ENCODE measurements around the gene SP1. TPM values are rescaled to one million over a fixed set of nuclear protein-coding genes. Genes with fewer than 3 reads are reported as not detected.

SP1 gene
- total RNA-seq, 1 donor from 2014 or later, result 27.4 TPM

- no peak overlapping the region for H3K27ac ChIP-seq (replicated peaks)
- no peaks in the 10 kb centered on the region for H3K4me1 ChIP-seq
- H3K27me3 ChIP-seq (ENCODE audit: low read depth), result peaks cover 78% of the 10 kb centered on the region
- intact Hi-C loops (cut with micrococcal nuclease), result no loop called here
- H3K36me3 ChIP-seq, result no peaks in the 10 kb centered on the region
- DNase-seq, result no peak
- TF ChIP-seq CTCF (IDR thresholded peaks at IDR 0.05; ENCODE audit: borderline replicate concordance), result no peak
- H3K9me3 ChIP-seq (replicated peaks), result no peaks in the 10 kb centered on the region
- H3K4me3 ChIP-seq, result no peak overlapping the region
Measured at GRCh38 chr12:53334822-53335221, 45.2 kb upstream of the SP1 start.

GRCh38 chr12:53336181-53336681 is 43.7 kb upstream of the SP1 start, which contains the start of gene SP7:
Gene SP7, minus strand, starts transcription at chr12:53336354. Its CDS starts 708 bp downstream, at chr12:53335646.
- no peak for DNase-seq
- H3K27ac ChIP-seq (replicated peaks), result no peak within 1 kb of the TSS
- intact Hi-C loops (cut with micrococcal nuclease), result no loop called here
- H3K36me3 ChIP-seq, result no peaks in the 10 kb centered on the region
- H3K27me3 ChIP-seq (ENCODE audit: low read depth), result peaks cover 69% of the 10 kb centered on the region
- no peak within 1 kb of the TSS for H3K4me3 ChIP-seq
- H3K4me1 ChIP-seq, result no peaks in the 10 kb centered on the region
- H3K9me3 ChIP-seq (replicated peaks), result no peaks in the 10 kb centered on the region
- no peak for TF ChIP-seq CTCF (IDR thresholded peaks at IDR 0.05; ENCODE audit: borderline replicate concordance)

GRCh38 chr12:53338017-53338416 is 42.0 kb upstream of the SP1 start:
- H3K4me1 ChIP-seq, result no peaks in the 10 kb centered on the region
- no peaks in the 10 kb centered on the region for H3K36me3 ChIP-seq
- no peak for TF ChIP-seq CTCF (IDR thresholded peaks at IDR 0.05; ENCODE audit: borderline replicate concordance)
- intact Hi-C loops (cut with micrococcal nuclease), result no loop called here
- H3K27ac ChIP-seq (replicated peaks), result no peak overlapping the region
- DNase-seq, result no peak
- H3K9me3 ChIP-seq (replicated peaks), result no peaks in the 10 kb centered on the region
- H3K4me3 ChIP-seq, result no peak overlapping the region
- peaks cover 56% of the 10 kb centered on the region for H3K27me3 ChIP-seq (ENCODE audit: low read depth)

GRCh38 chr12:53338916-53339315 is 41.1 kb upstream of the SP1 start:
- no peak for TF ChIP-seq CTCF (IDR thresholded peaks at IDR 0.05; ENCODE audit: borderline replicate concordance)
- Histone ChIP-seq H3K27ac (replicated peaks) (no peak overlapping the region), H3K36me3 (no peaks in the 10 kb centered on the region), H3K4me3 (no peak overlapping the region), H3K27me3 (ENCODE audit: low read depth) (peaks cover 48% of the 10 kb centered on the region), H3K4me1 (no peaks in the 10 kb centered on the region), H3K9me3 (replicated peaks) (no peaks in the 10 kb centered on the region)
- intact Hi-C loops (cut with micrococcal nuclease), result no loop called here
- DNase-seq, result no peak

DNA sequence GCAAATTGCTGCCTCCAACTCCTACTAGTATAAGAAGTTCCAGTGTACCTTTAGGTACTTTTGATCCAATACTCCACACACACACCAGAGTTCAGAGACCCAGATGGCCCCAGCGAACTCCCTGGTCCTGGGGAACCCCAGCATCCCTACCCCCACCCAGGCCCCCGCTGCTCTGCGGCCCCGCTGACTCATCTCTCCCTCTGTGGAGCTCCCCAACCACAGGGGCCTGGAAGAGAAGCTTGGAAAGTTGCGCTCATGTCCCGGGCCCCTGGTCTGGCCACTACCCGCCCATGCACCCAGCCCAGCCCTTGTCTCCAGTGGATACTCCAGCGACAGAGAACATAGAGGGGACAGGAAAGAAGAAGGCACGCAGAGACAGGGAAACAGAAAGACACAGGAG is 39.6 kb upstream of the SP1 start:
- intact Hi-C loops (cut with micrococcal nuclease), result no loop called here

More for the DNA sequence above, 39.6 kb upstream of the SP1 start:
- no peaks in the 10 kb centered on the region for H3K36me3 ChIP-seq
- no peak for DNase-seq
- peaks cover 35% of the 10 kb centered on the region for H3K27me3 ChIP-seq (ENCODE audit: low read depth)
- no peak overlapping the region for H3K27ac ChIP-seq (replicated peaks)
- no peak for TF ChIP-seq CTCF (IDR thresholded peaks at IDR 0.05; ENCODE audit: borderline replicate concordance)
- peaks cover 13% of the 10 kb centered on the region for H3K4me1 ChIP-seq
- H3K9me3 ChIP-seq (replicated peaks), result no peaks in the 10 kb centered on the region
- no peak overlapping the region for H3K4me3 ChIP-seq

Data from left ventricle myocardium inferior (tissue), 1 donor.